ENCODE measurements around the gene ZDHHC7. TPM values are rescaled to one million over a fixed set of nuclear protein-coding genes. Genes with fewer than 3 reads are reported as not detected.
"Not testable (repeated sequence)": the region's sequence is repeated elsewhere in the genome, so short reads cannot be mapped to it uniquely, and the experiment has no call there.

The ZDHHC7 gene
- total RNA-seq, 1 experiment from 2014 or later = 59.7 TPM

DNA sequence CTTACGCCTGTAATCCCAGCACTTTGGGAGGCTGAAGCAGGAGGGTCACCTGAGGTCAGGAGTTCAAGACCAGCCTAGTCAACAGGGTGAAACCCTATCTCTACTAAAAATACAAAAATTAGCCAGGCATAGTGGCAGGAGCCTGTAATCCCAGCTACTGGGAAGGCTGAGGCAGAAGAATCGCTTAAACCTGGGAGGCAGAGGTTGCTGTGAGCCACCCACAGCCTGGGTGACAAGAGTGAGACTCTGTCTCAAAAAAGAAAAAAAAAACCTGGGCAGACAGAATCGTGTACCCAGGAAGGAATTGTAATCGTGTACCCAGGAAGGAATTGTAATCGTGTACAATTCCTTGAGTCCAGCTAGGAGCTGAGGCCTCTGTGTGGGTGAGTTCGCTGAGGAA, 72.7 kb downstream of the ZDHHC7 start:
- not testable (repeated sequence) for DNase-seq (ENCODE audit: low spot score)

DNA sequence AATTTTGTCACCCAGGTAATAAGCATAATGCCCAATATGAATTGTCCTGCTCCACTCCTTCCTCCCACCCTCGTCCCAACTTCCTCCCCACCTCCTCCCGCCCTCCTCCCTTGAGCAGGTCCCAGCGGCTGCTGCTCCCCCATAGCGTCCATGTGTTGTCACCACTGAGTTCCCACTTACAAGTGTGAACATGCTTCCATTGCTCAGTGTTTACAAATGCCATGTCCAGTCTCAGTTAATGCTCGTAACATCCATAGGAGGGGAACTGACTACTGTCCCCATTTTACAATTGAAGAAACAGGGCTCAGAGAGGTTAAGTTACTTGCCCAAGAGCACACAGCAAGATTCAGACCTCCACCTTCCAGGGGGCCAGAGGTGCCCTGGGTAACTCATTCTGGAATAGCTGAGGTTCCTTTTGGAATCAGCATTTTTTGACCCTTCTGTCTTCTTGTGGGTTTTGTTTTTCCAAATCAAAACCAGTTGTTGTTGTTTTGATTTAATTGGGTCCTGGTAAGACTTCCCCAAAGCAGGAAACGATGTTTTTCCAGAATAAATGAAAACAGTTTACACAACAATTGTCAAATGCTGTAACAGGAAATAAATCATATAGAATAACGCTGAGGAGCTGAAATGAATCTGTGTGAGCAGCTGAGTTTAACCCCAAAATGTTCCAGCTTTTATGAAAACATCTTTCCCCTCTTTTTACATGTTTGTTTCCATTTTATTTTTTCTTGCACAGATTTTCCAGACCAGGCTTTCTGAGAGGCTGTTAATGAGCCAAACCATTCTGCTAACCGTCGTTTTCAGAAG, 73.9 kb downstream of the ZDHHC7 start:
- DNase-seq (ENCODE audit: low spot score) = no peak

DNA sequence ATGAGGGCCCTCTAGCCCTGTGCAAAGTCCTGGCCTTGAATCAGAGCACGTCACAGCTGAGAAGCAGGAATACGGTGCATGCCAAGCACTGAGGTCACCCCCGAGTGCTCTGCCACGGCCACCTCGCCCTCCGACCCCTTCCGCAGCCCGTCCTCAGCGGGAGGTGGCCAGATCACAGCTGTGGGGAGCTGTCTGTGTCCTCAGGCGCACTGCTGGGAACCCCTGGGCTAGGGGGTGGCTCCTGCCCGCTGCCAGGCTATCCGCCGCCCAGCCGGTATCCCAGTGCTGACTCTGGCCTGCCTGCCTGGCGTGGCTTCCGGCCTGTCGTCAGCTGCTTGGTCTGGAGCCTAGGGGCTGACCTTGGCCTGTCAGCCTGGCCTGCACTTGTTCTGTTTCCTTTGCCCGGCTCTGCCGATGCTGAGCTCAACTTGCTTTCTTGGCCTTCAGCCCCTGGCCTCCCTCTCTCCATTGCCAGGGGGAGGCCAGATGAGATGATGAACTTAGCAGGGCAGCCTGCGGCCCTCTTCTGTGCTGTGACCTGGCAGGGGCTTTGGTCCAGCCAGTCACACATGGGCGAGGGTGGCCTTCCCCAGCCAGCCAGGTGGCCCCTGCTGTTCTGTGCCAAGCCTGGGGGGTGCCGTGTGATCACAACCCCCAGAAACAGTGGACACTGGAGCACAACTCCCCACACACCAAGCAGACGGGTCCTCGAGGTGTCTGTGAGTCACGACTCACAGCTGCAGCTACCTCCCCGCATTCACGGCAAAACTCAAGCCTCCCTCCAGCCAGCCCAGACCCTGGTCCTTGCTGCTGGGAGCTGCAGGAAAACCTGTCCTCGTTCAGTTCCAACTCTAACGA, 77.3 kb downstream of the ZDHHC7 start:
- DNase-seq (ENCODE audit: low spot score) = no peak

DNA sequence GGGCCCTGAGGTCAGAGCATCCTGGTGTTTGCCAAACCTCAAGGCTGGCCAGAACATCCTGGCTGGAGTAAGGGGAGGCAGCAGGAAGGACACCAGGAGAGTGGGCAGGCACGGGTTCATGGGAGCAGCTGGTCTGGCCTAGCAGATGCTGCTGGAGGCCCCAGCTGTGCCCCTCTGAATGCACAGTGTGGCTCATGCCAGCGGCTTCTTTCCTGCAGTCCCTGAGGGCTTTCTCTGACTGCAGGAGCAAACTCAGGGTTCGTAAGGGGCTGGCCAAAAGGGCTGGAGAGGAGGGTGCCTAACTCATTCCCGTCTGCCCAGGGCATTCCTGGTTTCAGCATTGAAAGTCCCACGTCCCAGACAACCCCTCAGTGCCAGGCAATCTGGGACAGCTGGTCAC, 78.7 kb downstream of the ZDHHC7 start:
- no peak for DNase-seq (ENCODE audit: low spot score)

DNA sequence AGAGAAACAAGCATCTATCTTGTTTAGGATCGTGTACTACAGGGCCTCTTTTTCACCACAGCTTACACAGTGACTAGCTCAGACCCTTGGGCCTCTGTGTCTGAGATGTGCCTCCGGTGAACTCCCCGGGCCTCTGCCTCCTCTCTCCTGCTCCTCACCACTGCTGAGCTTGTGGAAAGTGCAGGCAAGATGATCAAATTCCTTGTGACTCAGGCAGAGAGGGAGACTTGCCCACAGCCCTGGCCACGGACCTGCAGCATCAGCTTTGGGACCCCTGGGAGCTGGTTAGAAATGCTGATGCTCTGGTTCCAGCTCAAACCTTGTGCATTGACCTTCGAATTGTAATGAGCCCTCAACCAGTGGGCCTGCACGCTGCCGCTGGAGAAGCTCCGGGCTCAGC, 79.8 kb downstream of the ZDHHC7 start:
- no peak for DNase-seq (ENCODE audit: low spot score)

DNA sequence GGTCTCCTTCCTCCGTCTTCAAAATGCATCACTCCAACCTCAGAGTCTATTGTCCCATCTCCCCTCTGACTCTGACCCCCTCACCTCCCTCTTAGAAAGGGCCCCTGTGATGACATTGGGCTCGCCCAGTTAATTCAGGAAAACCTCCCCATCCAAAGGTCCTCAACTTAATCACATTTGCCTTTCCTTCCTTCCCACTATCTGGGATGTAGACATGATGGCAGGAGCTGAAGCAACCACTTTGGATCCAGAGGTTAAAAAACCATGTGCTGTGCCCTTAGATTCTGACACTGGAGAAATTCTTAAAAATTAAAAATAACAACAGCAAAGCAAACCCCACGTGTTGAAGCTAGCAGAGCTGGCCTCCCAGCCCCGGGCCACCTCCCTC, 80.2 kb downstream of the ZDHHC7 start:
- no peak for DNase-seq (ENCODE audit: low spot score)

DNA sequence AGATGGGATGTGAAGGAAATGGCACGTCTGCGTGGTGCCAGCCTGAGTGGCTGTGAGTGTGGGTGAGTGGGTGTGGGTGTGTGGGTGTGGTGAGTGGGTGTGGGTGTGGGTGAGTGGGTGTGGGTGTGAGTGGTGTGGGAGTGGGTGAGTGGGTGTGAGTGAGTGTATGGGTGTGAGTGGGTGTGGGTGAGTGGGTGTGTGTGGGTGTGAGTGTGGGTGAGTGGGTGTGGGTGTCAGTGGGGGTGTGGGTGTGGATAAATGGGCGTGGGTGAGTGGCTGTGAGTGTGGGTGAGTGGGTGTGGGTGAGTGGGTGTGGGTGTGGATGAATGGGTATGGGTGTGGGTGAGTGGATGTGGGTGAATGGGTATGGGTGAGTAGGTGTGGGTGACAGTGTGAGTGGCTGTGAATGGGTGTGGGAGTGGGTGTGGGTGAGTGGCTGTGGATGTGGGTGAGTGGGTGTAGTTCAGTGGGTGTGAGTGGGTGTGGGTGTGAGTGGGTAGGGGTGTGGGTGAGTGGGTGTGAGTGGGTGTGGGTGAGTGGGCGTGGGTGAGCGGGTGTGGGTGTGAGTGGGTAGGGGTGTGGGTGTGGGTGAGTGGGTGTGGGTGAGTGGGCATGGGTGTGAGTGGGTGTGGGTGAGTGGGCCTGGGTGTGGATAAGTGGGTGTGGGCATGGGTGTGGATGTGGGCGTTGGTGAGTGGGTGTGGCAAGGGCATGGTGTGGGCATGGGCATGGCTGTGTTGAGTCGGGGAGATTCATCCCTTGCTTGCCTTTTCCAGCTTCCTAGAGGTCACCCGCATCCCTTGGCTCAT, 80.8 kb downstream of the ZDHHC7 start:
- DNase-seq (ENCODE audit: low spot score) = no peak

DNA sequence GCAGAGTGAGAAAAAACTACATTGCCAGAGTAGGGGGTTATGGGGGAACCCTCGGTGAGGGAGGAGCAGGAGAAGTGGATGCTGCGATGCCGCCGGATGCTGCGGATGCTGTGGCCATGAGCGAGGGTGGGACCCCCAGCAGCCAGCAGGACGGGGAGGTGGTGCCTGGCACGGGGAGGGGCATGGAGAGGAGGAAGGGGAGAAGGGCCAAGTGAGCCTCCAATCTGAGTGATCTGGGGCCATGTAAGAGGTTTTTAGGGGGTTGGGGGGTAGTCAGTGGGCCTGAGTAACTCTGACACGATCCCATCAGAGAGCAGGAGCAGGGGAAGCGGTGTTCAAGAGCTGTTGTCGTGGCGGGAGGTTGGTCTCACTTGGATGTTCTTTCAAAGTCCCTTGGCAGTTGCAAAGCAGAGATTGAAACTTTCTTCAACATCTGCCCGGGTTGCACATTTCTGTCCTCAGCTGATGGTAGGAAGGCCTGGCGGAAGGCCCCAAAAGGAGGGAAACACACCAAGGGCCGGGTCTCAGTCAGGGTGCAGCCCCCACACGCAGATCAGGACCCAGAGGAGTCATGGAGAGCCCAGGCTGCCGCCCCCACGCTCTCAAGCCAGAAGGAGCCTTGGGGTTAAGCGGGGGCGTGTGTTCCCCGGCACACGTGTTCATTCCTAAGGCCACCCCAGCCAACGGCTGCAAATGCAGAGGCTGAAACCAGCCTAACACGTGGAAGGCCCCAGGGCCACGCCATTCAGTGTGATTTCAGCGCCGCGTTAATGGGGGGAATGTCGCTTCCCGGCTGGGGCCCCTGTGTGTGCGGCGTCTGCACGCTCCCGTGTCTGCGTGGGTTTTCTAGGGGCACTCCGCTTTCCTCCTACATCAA, 81.7 kb downstream of the ZDHHC7 start:
- no peak for DNase-seq (ENCODE audit: low spot score)

DNA sequence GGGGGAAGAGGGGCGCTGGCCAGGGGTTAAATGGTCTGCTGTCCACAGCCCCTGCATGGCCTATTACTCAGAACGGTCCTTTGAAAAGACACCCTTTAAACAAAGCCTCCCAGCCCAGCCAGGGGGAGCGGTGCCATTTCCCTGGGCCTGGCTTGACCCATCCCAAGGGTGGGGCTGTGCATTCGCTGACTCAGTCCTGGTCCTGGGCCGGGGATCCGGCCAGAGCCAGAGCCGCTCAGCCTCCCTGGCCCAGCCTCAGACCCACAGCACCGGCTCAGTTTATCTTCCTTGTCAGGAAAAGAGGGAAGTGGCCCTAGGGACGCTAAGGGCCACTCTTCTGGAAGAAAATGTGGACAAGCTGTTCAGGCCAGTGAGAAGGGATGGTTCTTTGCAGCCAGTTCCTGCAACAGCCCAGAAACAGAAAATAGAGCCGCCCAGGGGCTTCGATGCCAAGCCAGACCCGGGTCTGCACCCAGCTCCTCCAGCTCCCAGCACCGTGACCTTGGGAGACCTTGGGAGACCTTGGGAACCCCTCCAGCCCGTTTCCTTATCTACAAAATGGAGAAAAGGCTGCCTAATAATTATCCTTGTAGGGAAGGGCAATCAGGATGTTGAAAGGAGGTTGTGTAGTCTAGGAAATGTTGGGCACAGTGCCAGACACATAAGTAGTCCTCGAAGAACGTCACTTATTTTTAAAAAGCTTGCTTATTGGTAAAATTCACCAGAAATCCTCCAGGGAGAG, 82.5 kb downstream of the ZDHHC7 start:
- DNase-seq (ENCODE audit: low spot score) = peak; percentile 57

DNA sequence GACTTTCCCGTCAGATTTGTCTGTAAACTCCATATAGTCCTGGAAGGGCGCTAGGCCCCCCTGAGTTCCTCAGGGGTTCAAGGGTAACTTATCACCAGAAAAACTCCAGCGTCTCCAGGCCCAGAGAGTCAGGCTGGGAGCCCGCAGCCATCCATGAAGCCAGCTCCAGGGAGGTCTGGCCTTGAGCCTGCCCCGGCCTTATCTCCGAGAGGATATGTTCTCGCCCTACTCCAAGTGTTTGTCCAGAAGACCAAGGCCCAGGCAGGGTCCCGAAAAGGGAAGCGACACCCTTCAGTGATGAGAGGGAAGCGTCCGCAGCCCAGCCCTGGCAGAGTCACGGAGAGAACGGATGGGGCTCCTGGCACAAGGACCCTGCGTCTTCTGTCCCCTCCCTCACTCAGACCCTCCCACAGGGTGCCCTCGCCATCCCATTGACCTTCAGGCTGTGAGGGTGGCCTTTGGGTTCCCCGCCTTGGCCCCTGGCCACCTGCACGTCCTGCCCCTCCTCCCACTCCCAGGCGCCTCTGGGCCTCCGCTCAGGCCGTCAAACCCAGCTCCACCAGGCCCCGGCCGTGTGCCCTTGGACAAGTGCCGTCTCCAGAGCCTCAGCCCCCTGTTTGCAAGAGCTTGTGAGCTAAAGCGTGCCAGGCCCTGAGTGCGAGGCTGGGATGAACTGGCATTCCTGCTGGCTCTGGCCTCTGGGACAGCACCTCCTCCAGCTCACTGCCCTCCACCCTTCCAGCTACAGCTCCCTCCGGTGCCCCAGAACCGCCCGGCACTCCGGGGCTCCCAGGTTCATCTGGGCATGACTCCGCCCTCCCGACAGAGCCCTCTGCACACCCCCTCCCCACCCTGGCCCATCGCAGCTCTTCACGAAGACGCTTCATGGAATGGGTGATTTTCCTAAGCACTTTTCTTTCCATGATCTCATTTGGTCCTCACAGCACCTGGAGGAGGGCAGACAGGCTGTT, 83.4 kb downstream of the ZDHHC7 start:
- no peak for DNase-seq (ENCODE audit: low spot score)

DNA sequence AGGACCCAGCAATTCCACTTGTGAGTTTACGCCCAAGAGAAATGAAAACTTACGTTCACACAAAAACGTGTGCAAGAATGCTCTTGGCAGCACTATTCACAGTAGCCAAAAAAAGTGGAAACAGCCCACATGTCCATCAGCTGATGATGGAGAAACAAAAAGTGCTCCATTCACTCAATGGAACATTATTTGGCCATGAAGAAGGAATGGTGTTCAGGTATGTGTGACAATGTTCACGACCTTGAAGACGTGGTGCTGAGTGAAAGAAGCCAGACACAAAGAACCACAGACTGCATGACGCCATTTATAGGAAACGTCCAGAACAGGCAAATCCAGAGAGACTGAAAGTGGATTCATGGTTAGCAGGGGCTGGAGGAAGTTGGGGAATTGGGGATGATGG, 84.9 kb downstream of the ZDHHC7 start:
- DNase-seq (ENCODE audit: low spot score) = no peak

DNA sequence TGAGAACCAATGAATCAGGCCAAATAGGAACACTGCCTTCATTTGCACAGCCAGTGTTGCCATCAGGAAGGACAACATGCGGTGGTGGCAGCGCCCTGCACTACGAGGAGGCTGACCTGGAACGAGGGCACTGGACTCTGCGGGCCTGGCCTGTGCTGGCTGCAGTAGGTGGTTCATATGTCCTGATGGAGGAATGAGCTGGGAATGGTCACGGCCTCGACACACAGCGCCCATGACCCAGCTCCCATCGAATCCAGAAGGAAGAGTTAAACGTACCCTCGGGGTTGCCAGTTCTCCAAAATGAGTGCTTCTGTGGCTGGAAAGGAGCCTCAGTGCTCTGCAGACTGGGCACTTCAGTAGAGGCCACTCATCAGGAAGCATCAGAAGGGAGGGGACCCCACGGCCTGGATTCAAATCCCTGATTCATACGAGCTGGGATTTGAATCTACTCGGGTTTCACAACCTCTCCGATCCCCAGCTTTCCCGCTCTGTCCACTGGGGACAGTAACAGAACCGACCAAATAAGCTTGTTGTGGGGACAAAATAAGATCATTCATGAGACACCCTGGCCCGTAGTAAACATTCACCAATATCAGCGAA, 85.5 kb downstream of the ZDHHC7 start:
- no peak for DNase-seq (ENCODE audit: low spot score)

DNA sequence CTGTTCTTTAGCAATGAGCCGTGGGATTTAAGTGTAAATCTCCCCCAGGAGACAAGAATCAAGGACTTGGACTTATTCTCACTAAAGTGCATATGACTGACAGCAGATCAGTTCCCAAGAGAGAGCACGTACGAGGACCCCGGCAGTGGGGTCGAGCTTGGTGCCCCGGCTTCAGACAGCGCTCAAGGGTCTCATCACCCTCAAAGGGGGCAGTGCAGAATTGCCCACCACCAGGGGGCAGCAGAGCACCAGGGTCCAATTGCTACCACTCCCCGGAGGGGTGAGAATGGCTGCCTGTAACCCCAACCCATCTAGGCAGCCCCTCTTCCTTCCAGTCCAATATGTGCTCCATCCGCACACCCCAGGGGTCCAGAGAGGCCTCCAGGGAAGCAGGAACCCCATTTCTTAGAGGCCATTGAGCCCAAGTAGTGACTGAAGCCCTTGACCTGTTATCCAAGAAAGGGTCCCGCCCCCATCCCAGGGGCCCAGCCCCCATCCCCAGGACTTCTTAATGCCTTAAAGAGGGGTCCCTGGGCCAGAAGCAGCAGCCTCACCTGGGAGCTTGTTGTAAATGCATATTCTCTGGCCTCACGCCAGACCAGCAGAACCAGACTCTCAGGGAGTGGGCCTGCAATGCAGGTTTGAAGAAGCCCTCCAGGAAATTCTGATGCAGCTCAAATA, 86.1 kb downstream of the ZDHHC7 start:
- DNase-seq (ENCODE audit: low spot score) = peak; percentile 51

DNA sequence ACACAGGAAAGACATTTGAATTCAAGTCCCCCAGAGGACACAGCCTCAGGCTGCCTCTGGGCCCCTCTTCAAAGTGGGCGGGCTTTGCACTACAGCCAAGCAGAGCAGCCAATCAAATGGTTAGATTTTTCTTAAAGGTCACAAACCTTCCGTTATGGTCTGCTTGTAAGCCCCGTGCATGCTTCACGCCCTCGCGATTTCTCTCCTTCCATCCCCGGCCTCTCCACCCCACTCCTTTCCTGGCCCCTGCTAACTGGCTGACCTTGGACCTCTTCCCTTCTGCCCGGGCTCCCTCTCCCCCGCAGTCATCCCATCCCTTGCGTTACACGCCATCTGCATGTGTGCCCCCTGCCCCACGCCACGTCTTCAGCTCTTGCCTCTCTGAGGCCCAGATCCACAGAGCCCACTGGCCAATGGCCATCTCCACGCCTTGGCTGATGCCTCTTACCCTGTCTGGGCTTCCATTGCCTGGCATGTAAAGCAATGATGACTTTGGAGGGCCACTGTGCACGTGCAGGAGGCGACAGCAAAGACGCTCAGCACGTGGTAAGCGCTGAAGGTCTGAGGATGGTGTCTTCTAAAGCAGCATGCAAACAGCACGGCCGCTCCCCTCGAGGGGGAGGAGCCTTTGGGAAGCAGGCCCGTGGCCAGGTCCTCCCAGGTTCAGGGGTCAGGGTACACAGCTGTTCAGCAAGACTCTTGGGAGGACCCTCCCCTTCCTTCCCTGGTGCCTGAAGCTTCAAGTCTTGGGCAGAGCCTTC, 86.8 kb downstream of the ZDHHC7 start:
- DNase-seq (ENCODE audit: low spot score) = no peak

All from A172 (cell line).